H9 (cell line): ENCODE measurements around the gene MAPK14. TPM values are rescaled to one million over a fixed set of nuclear protein-coding genes. Genes with fewer than 3 reads are reported as not detected.
A peak's percentile ranks its signal among the peaks of the same experiment; 100 is the strongest.

ENCODE experiments used
- DNase-seq: peaks from one replicate; pipeline ENCODE4 v3.0.0-alpha.2; 2017
- H2AFZ ChIP-seq: one replicate; pipeline ENCODE4 v1.6.1; 2013; ENCODE audit warnings: mild to moderate bottlenecking, low read length, control low read depth, moderate library complexity
- H2AK5ac ChIP-seq: 2 replicates; pipeline ENCODE4 v1.6.1; 2013; ENCODE audit warnings: low read length, control low read depth, mixed read lengths; ENCODE audit not compliant: insufficient read length
- H2BK120ac ChIP-seq: one replicate; pipeline ENCODE4 v1.6.1; 2013; ENCODE audit warnings: low read depth, mild to moderate bottlenecking, low read length, control low read depth, inconsistent platforms; ENCODE audit not compliant: poor library complexity, severe bottlenecking
- H2BK12ac ChIP-seq: 2 replicates; pipeline ENCODE4 v1.6.1; 2013; ENCODE audit warnings: low read length, control low read depth, mixed read lengths, low read depth; ENCODE audit not compliant: insufficient read length
- H2BK15ac ChIP-seq: 2 replicates; pipeline ENCODE4 v1.6.1; 2013; ENCODE audit warnings: low read depth, low read length, control low read depth
- H2BK20ac ChIP-seq: one replicate; pipeline ENCODE4 v1.6.1; 2013; ENCODE audit warnings: low read depth, mild to moderate bottlenecking, low read length, control low read depth, inconsistent platforms; ENCODE audit not compliant: poor library complexity, severe bottlenecking
- H2BK5ac ChIP-seq: 2 replicates; pipeline ENCODE4 v1.6.1; 2013; ENCODE audit warnings: low read length, control low read depth, mixed read lengths; ENCODE audit not compliant: insufficient read length
- H3K14ac ChIP-seq: 2 replicates; pipeline ENCODE4 v1.6.1; 2013; ENCODE audit warnings: low read length, control low read depth; ENCODE audit not compliant: insufficient read depth
- H3K18ac ChIP-seq: 2 replicates; pipeline ENCODE4 v1.6.1; 2013; ENCODE audit warnings: low read depth, mild to moderate bottlenecking, mixed read lengths, low read length, control low read depth; ENCODE audit not compliant: insufficient read length
- H3K23ac ChIP-seq: 2 replicates; pipeline ENCODE4 v1.6.1; 2013; ENCODE audit warnings: low read length, control low read depth, mixed read lengths, low read depth; ENCODE audit not compliant: insufficient read length
- H3K23me2 ChIP-seq: 2 replicates; pipeline ENCODE4 v1.6.1; 2013; ENCODE audit warnings: low read depth, mild to moderate bottlenecking, mixed read lengths, low read length, control low read depth; ENCODE audit not compliant: insufficient read length, poor library complexity, severe bottlenecking
- H3K27ac ChIP-seq: 2 replicates; pipeline ENCODE4 v1.5.1; 2013; ENCODE audit warnings: low read length, control low read depth, mixed read lengths, low read depth; ENCODE audit not compliant: insufficient read length
- H3K27me3 ChIP-seq: 2 replicates; pipeline ENCODE4 v1.6.1; 2013; ENCODE audit warnings: low read length, control low read depth, inconsistent platforms; ENCODE audit not compliant: insufficient read depth
- H3K4ac ChIP-seq: 2 replicates; pipeline ENCODE4 v1.6.1; 2013; ENCODE audit warnings: low read depth, mild to moderate bottlenecking, control low read depth, inconsistent platforms, low read length, moderate library complexity
- H3K4me1 ChIP-seq: 2 replicates; pipeline ENCODE4 v1.6.1; 2013; ENCODE audit warnings: low read length, control low read depth, inconsistent platforms; ENCODE audit not compliant: insufficient read depth
- H3K4me2 ChIP-seq: 2 replicates; pipeline ENCODE4 v1.6.1; 2013; ENCODE audit warnings: low read length, control low read depth, mixed read lengths; ENCODE audit not compliant: insufficient read length, insufficient read depth
- H3K56ac ChIP-seq: 2 replicates; pipeline ENCODE4 v1.6.1; 2013; ENCODE audit warnings: low read depth, mild to moderate bottlenecking, mixed read lengths, low read length, control low read depth; ENCODE audit not compliant: insufficient read length
- H3K79me1 ChIP-seq: 2 replicates; pipeline ENCODE4 v1.6.1; 2013; ENCODE audit warnings: low read depth, mild to moderate bottlenecking, moderate library complexity, low read length, control low read depth, inconsistent platforms; ENCODE audit not compliant: insufficient read depth, poor library complexity, severe bottlenecking
- H3K79me2 ChIP-seq: 2 replicates; pipeline ENCODE4 v1.6.1; 2013; ENCODE audit warnings: low read length, control low read depth, inconsistent platforms; ENCODE audit not compliant: insufficient read depth
- H3K9ac ChIP-seq: 2 replicates; pipeline ENCODE4 v1.6.1; 2013; ENCODE audit warnings: low read length, control low read depth, mixed read lengths; ENCODE audit not compliant: insufficient read length; ENCODE audit errors: extremely low read depth
- H3K9me3 ChIP-seq: one replicate; pipeline ENCODE4 v1.6.1; 2013; ENCODE audit warnings: low read depth, low read length, inconsistent platforms; ENCODE audit not compliant: control insufficient read depth
- H3T11ph ChIP-seq: one replicate; pipeline ENCODE4 v1.6.1; 2013; ENCODE audit warnings: mild to moderate bottlenecking, low read length, control low read depth, inconsistent platforms
- H4K20me1 ChIP-seq: one replicate; pipeline ENCODE4 v1.6.1; 2013; ENCODE audit not compliant: control insufficient read depth, insufficient read length, insufficient read depth
- H4K5ac ChIP-seq: 2 replicates; pipeline ENCODE4 v1.6.1; 2013; ENCODE audit warnings: low read depth, mild to moderate bottlenecking, mixed read lengths, low read length, control low read depth; ENCODE audit not compliant: insufficient read length
- H4K8ac ChIP-seq: replicated peaks from 2 replicates; pipeline ENCODE4 v1.6.1; 2013; ENCODE audit warnings: low read length, control low read depth, mixed read lengths, low read depth; ENCODE audit not compliant: insufficient read length
- H4K91ac ChIP-seq: 2 replicates; pipeline ENCODE4 v1.6.1; 2013; ENCODE audit warnings: low read depth, mild to moderate bottlenecking, moderate library complexity, mixed read lengths, low read length, control low read depth; ENCODE audit not compliant: insufficient read length
- H3K27ac Mint-ChIP-seq, 3 experiments: 2 replicates in 2 of 3; 3 replicates in 1 of 3; pipeline ENCODE4 v1.8.0; 2020 to 2021; ENCODE audit warnings: mixed read lengths in 3 of 3, mild to moderate bottlenecking in 1 of 3, moderate library complexity in 1 of 3
- H3K27me3 Mint-ChIP-seq: 2 replicates; pipeline ENCODE4 v1.8.0; 2021; ENCODE audit warnings: low read depth, mild to moderate bottlenecking, moderate library complexity, mixed read lengths
- H3K36me3 Mint-ChIP-seq, 3 experiments: 2 replicates in 2 of 3; 3 replicates in 1 of 3; pipeline ENCODE4 v1.8.0; 2020 to 2021; ENCODE audit warnings: low read depth in 3 of 3, mixed read lengths in 3 of 3; ENCODE audit not compliant: insufficient read depth in 1 of 3
- H3K4me1 Mint-ChIP-seq, 2 experiments: 2 replicates each; pipeline ENCODE4 v1.8.0; 2020; ENCODE audit warnings: mixed read lengths in 2 of 2
- H3K4me3 Mint-ChIP-seq, 2 experiments: 2 replicates in 1 of 2; 3 replicates in 1 of 2; pipeline ENCODE4 v1.8.0; 2020 to 2021; ENCODE audit warnings: mild to moderate bottlenecking in 2 of 2, mixed read lengths in 2 of 2, moderate library complexity in 1 of 2
- H3K9me3 Mint-ChIP-seq, 2 experiments: 2 replicates in 1 of 2; 3 replicates in 1 of 2; pipeline ENCODE4 v1.8.0; 2020; ENCODE audit warnings: mild to moderate bottlenecking in 2 of 2, mixed read lengths in 2 of 2, moderate library complexity in 1 of 2
- CTCF ChIP-seq: fragments of 200-600 bp; sonication (generic); conservative IDR thresholded peaks from 3 replicates; pipeline ENCODE4 v1.8.0; 2021; ENCODE audit warnings: antibody characterized with exemption, mild to moderate bottlenecking
- WGBS: extraction: QIAGEN DNeasy Blood & Tissue Kit; methylation state at CpG from one replicate; pipeline ENCODE4 v1.1.7; 2013; ENCODE audit warnings: missing lambda C conversion rate, low lambda C conversion rate, mixed read lengths; ENCODE audit not compliant: insufficient read length; ENCODE audit errors: extremely low coverage; 5-methylcytosine and 5-hydroxymethylcytosine counted together
- total RNA-seq: library from RNA; stranded (reverse); gene quantifications from 2 replicates; pipeline ENCODE4 v1.2.1, GENCODE V29; 2021

The MAPK14 gene
- total RNA-seq, 1 experiment from 2014 or later = 40.5 TPM

DNA sequence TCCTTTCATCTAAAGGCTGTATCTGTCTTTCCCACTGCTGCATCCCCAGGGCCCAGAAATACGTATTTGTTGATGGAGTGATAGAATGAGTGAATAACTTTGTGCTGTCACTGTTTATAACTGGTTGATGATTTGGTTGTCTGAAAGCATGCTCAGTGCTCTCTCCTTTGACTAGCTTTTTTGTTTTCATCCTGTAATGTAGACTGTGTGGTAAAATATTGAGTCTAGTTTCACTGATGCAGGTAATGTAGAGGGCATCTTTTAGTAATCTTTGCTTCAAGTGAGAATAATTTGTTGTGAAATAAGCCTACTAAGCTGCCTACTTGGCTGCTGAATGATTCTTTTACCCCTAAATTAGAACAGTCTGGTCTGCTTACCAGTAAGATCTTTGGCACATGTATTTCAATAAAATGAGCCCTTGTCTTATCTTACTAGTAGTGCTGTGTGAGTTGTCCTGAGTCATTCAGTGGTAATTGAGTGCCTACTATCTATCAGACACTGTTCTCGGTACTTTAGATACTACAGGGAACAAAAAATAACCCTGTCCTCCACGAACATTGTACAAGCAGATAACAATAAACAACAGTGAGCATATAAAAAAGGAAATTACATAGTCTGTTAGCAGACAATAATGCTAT lies 39.9 kb downstream of the MAPK14 start:
- Histone ChIP-seq H2AFZ (no peak overlapping the region), H3K4me1 (no peaks in the 10 kb centered on the region), H3K27ac (no peak overlapping the region), H2BK15ac (no peak overlapping the region), H3K14ac (no peak overlapping the region), H3K23ac (no peak overlapping the region), H2BK120ac (no peak overlapping the region), H3K56ac (no peak overlapping the region), H3K4me2 (no peak overlapping the region), H2BK20ac (no peak overlapping the region), H4K91ac (no peak overlapping the region), H3K79me1 (no peaks in the 10 kb centered on the region), H3K27me3 (no peaks in the 10 kb centered on the region), H4K20me1 (no peaks in the 10 kb centered on the region), H3K18ac (no peak overlapping the region), H4K5ac (no peak overlapping the region), H3K9me3 (no peaks in the 10 kb centered on the region), H3K9ac (no peak overlapping the region), H3K23me2 (no peaks in the 10 kb centered on the region), H3K4ac (no peak overlapping the region), H2BK5ac (no peak overlapping the region), H3T11ph (no peak overlapping the region), H2BK12ac (no peak overlapping the region), H3K79me2 (no peaks in the 10 kb centered on the region), H2AK5ac (no peak overlapping the region), H4K8ac (no peak overlapping the region)
- DNase-seq = no peak
- Mint-ChIP-seq H3K27me3 (no peaks in the 10 kb centered on the region), H3K9me3 (no peaks in the 10 kb centered on the region), H3K4me3 (no peak overlapping the region), H3K4me1 (peaks cover 6 to 13% of the 10 kb centered on the region in 2 experiments), H3K36me3 (0 out of 7 replicates have a peak, but pooled peaks cover 0 to 2% (median 0%) of the 10 kb centered on the region in 3 experiments), H3K27ac (peak overlapping the region in 1 of 3 experiments; percentile 36; a peak in 2 of 7 replicates)
- TF ChIP-seq CTCF = no peak
- WGBS = no CpG with 5 or more reads among the region's 3 CpGs
